22Rv1 (cell line): ENCODE measurements around the gene UBL4B.

Experiments used
- H3K27ac ChIP-seq: fragments of 450-650 bp; 2 replicates; pipeline ENCODE4 v1.5.1; 2017
- CTCF ChIP-seq: fragments of 450-650 bp; IDR thresholded peaks from 2 replicates; pipeline ENCODE4 v1.5.1; 2017; ENCODE audit warnings: mild to moderate bottlenecking
- ZFX ChIP-seq: fragments of 450-650 bp; IDR thresholded peaks from 2 replicates; pipeline ENCODE4 v1.6.1; 2017; ENCODE audit warnings: antibody characterized with exemption, borderline replicate concordance

The UBL4B gene

GRCh38 chr1:110155878-110156522, 43.8 kb downstream of the UBL4B start:
- H3K27ac ChIP-seq: no peak overlapping the region
- no peak for TF ChIP-seq CTCF
- no peak for TF ChIP-seq ZFX

GRCh38 chr1:110158261-110158660, 46.0 kb downstream of the UBL4B start:
- no peak for TF ChIP-seq CTCF
- TF ChIP-seq ZFX: no peak

GRCh38 chr1:110159168-110159567, 46.9 kb downstream of the UBL4B start:
- TF ChIP-seq ZFX: no peak
- TF ChIP-seq CTCF: no peak
- H3K27ac ChIP-seq: no peak overlapping the region

More at GRCh38 chr1:110158261-110158660, 46.0 kb downstream of the UBL4B start:
- peak overlapping the region; percentile 43; the same call in 1 of the 2 replicates for H3K27ac ChIP-seq

GRCh38 chr1:110160538-110161100, 48.4 kb downstream of the UBL4B start:
- H3K27ac ChIP-seq: no peak overlapping the region
- TF ChIP-seq CTCF (no peak), ZFX (no peak)

GRCh38 chr1:110161165-110161564, 48.9 kb downstream of the UBL4B start:
- H3K27ac ChIP-seq: no peak overlapping the region
- TF ChIP-seq ZFX: no peak
- TF ChIP-seq CTCF: no peak

GRCh38 chr1:110161849-110162248, 49.6 kb downstream of the UBL4B start:
- H3K27ac ChIP-seq: no peak overlapping the region
- TF ChIP-seq CTCF (no peak), ZFX (no peak)
